K562 (cell line): ENCODE data around the gene MGAT4B. TPM values are rescaled to one million over a fixed set of nuclear protein-coding genes. Genes with fewer than 3 reads are reported as not detected.
A peak's percentile ranks its signal among the peaks of the same experiment; 100 is the strongest.

Experiments
- ARID4B ChIP-seq: sonication (generic); formaldehyde crosslinking; IDR thresholded peaks from 2 replicates; pipeline ENCODE4 v1.8.0; 2022; ENCODE audit warnings: mild to moderate bottlenecking, missing genetic modification reagents
- ATF3 ChIP-seq, 2 experiments: fragments of 450-650 bp in 1 of 2; sonication (generic) in 1 of 2; formaldehyde crosslinking in 1 of 2; IDR thresholded peaks in 1 of 2; conservative IDR thresholded peaks in 1 of 2; 2 replicates each; pipeline versions ENCODE4 v1.6.1 to v1.8.1; 2016 to 2023; ENCODE audit warnings: mild to moderate bottlenecking in 2 of 2, moderate library complexity in 2 of 2, inconsistent platforms in 1 of 2, missing genetic modification reagents in 1 of 2
- ID3 ChIP-seq, 2 experiments: fragments of 250-450 bp in 1 of 2; fragments of 450-650 bp in 1 of 2; sonication (Bioruptor Pico) in 1 of 2; IDR thresholded peaks; 2 replicates each; pipeline versions ENCODE4 v1.6.1 to v1.8.0; 2016 to 2021; ENCODE audit warnings: mild to moderate bottlenecking in 2 of 2, moderate library complexity in 2 of 2, missing compliant biosample characterization in 1 of 2, missing genetic modification characterization in 1 of 2
- MCM7 ChIP-seq, 2 experiments: fragments of 450-650 bp; IDR thresholded peaks; 2 replicates each; pipeline ENCODE4 v1.6.1; 2016 to 2018
- SIX5 ChIP-seq, 2 experiments: IDR thresholded peaks; 2 replicates each; pipeline ENCODE4 v1.6.1; 2011; ENCODE audit warnings: low read length in 2 of 2, borderline replicate concordance in 1 of 2, low read depth in 1 of 2, mild to moderate bottlenecking in 1 of 2, moderate library complexity in 1 of 2; ENCODE audit not compliant: insufficient read depth in 1 of 2
- SP2 ChIP-seq: IDR thresholded peaks from 2 replicates; pipeline ENCODE4 v1.6.1; 2011; ENCODE audit warnings: mild to moderate bottlenecking, low read depth, low read length, moderate library complexity; ENCODE audit not compliant: poor library complexity, severe bottlenecking; ENCODE audit errors: extremely low read depth
- TEAD4 ChIP-seq, 2 experiments: sonication (generic) in 1 of 2; formaldehyde crosslinking in 1 of 2; IDR thresholded peaks; 2 replicates each; pipeline versions ENCODE4 v1.6.1 to v1.8.0; 2012 to 2022; ENCODE audit warnings: borderline replicate concordance in 1 of 2, inconsistent platforms in 1 of 2, low read length in 1 of 2, mild to moderate bottlenecking in 1 of 2, missing genetic modification reagents in 1 of 2
- TSC22D4 ChIP-seq: fragments of 450-650 bp; IDR thresholded peaks from 2 replicates; pipeline ENCODE4 v1.6.1; 2016; ENCODE audit warnings: missing genetic modification characterization, missing biosample characterization, control low read depth
- ZBTB26 ChIP-seq: fragments of 450-650 bp; formaldehyde crosslinking; IDR thresholded peaks from 2 replicates; pipeline ENCODE4 v1.4.0; 2022; ENCODE audit warnings: missing genetic modification characterization
- ZC3H8 ChIP-seq: fragments of 450-650 bp; IDR thresholded peaks from 2 replicates; pipeline ENCODE4 v1.6.1; 2017
- ZFP1 ChIP-seq: fragments of 450-650 bp; formaldehyde crosslinking; IDR thresholded peaks from 2 replicates; pipeline ENCODE4 v1.4.0; 2020; ENCODE audit warnings: mild to moderate bottlenecking, mixed read lengths
- ZNF146 ChIP-seq: IDR thresholded peaks from one replicate; pipeline ENCODE4 v1.6.1; 2018; ENCODE audit warnings: missing compliant biosample characterization; ENCODE audit not compliant: unreplicated experiment
- ZNF444 ChIP-seq: fragments of 250-450 bp; sonication (Bioruptor Pico); IDR thresholded peaks from 2 replicates; pipeline ENCODE4 v1.4.0; 2020; ENCODE audit warnings: mild to moderate bottlenecking, moderate library complexity
- ZNF507 ChIP-seq: conservative IDR thresholded peaks from 2 replicates; pipeline ENCODE4 v1.6.1; 2017; ENCODE audit warnings: missing genetic modification characterization, missing compliant biosample characterization
- polyA plus RNA-seq, 8 experiments: library from polyadenylated mRNA; depleted of rRNA in 4 of 8; stranded (reverse) in 5 of 8; unstranded in 3 of 8; fragments of >200 nt; fragmentation: Nextera tagmentation in 2 of 8; fragmentation: Illumina TruSeq in 1 of 8; extraction: Ambion mirVana in 2 of 8; extraction: Trizol in 1 of 8; gene quantifications; 2 replicates each; pipeline versions ENCODE4 v1.2.1 to v1.2.3, GENCODE V29; 2011 to 2014; ENCODE audit warnings: inconsistent platforms in 1 of 8, missing spikeins in 1 of 8
- total RNA-seq, 7 experiments: library from RNA; depleted of rRNA in 6 of 7; stranded (reverse); fragments of >200 nt in 6 of 7; fragmentation: Illumina TruSeq in 2 of 7; extraction: Trizol in 2 of 7; gene quantifications; 2 replicates each; pipeline versions ENCODE4 v1.2.1 to v1.2.3, GENCODE V29; 2011 to 2021; ENCODE audit warnings: low replicate concordance in 1 of 7

Gene MGAT4B
- total and polyA plus RNA-seq, 9 of the 15 experiments (the other 6 are each of a cell fraction or from before 2014, with no cell fraction given), result 0.34 to 133 (median 75.4) TPM

- TF ChIP-seq ARID4B (CRISPR knock-in tag), result peak; percentile 73
- TF ChIP-seq ZNF444 (CRISPR knock-in tag), result peak; percentile 46; the same call in 1 of the 2 replicates
- peak; percentile 55; the same call in 1 of the 2 replicates for TF ChIP-seq ZFP1 (CRISPR knock-in tag)
- 0 out of 2 replicates have a peak, but pooled peaks have one; percentile 29 for TF ChIP-seq ZNF507 (tag)
- TF ChIP-seq TEAD4 (IDR thresholded peaks at IDR 0.05; ENCODE audit: low read length), result no peak
- TF ChIP-seq TEAD4 (CRISPR knock-in tag; IDR thresholded peaks at IDR 0.05; ENCODE audit: borderline replicate concordance), result no peak
- no peak for TF ChIP-seq ZNF146 (CRISPR knock-in tag)
- 0 out of 2 replicates have a peak, but pooled peaks have one; percentile 79 for TF ChIP-seq ZBTB26 (CRISPR knock-in tag)
- no peak for TF ChIP-seq MCM7 (IDR thresholded peaks at IDR 0.05)
- peak; percentile 74; the same call in 1 of the 2 replicates for TF ChIP-seq ID3 (CRISPR knock-in tag; IDR thresholded peaks at IDR 0.05)
- peak; percentile 90 for TF ChIP-seq ID3 (tag; IDR thresholded peaks at IDR 0.05)
- TF ChIP-seq ZC3H8, result no peak
- TF ChIP-seq TSC22D4 (tag), result no peak
- TF ChIP-seq SIX5 (IDR thresholded peaks at IDR 0.05; ENCODE audit: borderline replicate concordance in 1 of 2, insufficient read depth in 1 of 2, low read depth in 1 of 2, low read length in 2 of 2), result no peak
- no peak for TF ChIP-seq ATF3 (IDR thresholded peaks at IDR 0.05)
- no peak for TF ChIP-seq ATF3 (CRISPR knock-in tag; conservative IDR thresholded peaks at IDR 0.05)
- TF ChIP-seq SP2, result no peak
These were observed 12.8 kb upstream of the MGAT4B start (continued) for GRCh38 chr5:179819296-179820126.
